ENCODE data around the gene NUDT14.

Gene NUDT14

GRCh38 chr14:105126126-105126980 is 54.8 kb downstream of the NUDT14 start:
- DNase-seq = no peak

GRCh38 chr14:105124823-105125222 is 56.3 kb downstream of the NUDT14 start:
- DNase-seq = no peak

- no peak for DNase-seq
These were observed 56.9 kb downstream of the NUDT14 start for GRCh38 chr14:105123981-105124765.

GRCh38 chr14:105123064-105123665 is 57.9 kb downstream of the NUDT14 start:
- DNase-seq = no peak

All from cerebellar nuclear complex (tissue), 1 donor.